Eye (tissue), 1 donor: ENCODE data around the gene BLOC1S6.
"Not testable (repeated sequence)": the region's sequence is repeated elsewhere in the genome, so short reads cannot be mapped to it uniquely, and the experiment has no call there.

Experiments used
- DNase-seq: peaks from one replicate; pipeline ENCODE4 v3.0.0-alpha.2; 2015

BLOC1S6 gene

DNA sequence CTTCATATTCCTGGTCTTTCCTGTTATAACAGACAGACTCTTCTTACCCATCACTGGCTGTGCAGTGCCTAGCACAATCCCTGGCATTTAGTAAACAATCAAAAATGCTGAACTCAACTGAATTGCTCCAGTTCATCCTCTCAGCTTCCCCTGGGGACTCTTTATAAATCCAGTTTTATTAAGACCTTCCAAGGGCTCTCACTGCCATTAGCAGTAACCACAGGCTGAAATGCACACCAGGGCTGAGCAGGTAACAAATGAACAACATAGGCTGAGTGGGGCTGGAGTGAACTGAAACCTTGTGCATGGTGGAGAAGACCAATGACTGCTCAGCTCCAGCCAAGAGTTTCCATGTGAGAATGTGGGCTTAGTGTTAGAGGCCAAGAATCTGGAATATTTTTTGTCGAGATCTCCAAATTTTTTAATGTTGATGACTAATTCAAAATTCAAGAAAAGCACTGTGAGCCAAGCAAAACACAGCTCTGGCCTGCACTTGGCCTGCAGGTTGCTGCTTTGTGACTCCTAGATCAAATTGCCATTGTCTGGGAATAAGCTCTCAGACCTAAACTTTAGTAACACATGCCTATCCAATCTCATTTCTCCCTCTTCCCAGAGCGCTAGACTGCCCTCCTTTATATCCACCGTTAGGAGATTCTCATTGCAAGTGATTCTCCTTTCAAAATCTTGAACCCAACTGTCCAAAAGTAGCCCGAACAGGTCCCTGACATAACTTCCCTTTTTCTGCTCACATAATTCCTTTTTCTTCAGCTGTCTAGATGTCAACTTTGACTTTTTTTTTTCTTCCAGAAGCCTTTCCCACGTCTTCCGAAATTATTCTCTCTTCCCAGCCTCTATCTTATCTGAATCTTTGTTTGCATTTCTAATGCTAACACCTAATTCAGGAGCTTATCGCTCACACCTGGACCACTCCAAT is 55.1 kb downstream of the BLOC1S6 start:
- DNase-seq, result no peak

DNA sequence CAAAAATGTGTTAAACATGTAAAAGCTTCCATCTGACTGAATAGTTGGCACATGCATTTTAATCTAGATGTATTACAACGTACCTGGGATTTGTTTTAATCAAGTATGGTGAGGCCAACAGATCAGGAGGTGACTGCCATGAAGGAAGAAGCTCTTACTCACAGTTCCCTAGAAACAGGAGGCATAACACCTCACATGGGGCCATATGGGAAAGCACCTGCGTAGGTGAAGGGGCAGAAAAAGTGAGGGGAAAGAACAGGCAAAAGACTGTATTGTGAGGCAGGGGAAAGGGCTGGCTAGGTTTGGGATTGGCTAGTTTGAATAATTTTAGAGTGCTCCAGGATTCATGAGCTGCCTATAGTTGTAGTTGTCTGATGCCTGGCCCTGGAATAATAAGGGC is 57.3 kb downstream of the BLOC1S6 start:
- no peak for DNase-seq

DNA sequence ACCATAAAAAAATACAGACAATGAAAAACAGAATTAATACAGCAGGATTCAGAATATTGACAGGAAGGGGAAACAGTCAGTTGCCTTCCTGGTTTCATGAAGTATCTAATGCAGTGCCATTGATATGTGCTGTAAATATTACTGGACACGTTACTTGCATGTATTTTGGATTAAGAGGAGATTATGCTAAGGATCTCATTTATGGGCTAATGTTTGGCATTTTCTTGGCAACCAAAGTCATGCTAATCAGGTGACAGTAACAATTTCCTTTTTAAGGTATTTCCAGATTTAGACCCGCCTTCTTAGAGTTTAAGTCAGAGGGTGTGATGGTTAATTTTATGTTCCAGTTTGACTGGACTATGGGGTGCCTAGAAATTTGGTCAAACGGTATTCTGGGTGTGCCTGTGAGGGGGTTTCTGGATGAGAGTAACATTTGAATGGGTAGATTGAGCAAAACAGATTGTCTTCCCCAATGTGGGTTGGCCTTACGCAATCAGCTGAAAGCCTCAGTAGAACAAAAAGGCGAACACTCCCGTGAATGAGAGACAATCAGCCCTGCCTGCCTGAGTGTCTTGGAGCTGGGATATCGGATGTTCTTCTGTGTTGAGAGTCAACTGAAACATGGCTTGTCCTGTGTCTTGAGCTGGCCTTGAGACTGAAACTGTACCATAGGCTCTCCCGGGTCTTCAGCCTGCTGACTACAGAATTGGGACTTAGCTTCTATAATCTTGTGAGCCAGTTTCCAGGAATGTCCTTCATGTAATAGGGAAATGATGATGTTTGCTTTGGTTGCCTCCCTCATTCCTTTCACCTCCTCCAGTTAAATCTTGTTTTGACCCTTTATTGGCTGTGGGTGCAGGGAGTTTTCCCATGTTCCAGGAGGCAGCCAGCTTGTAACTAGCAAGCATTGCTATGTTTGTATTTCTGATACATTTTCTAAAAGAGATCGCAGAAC is 58.1 kb downstream of the BLOC1S6 start:
- DNase-seq, result no peak

DNA sequence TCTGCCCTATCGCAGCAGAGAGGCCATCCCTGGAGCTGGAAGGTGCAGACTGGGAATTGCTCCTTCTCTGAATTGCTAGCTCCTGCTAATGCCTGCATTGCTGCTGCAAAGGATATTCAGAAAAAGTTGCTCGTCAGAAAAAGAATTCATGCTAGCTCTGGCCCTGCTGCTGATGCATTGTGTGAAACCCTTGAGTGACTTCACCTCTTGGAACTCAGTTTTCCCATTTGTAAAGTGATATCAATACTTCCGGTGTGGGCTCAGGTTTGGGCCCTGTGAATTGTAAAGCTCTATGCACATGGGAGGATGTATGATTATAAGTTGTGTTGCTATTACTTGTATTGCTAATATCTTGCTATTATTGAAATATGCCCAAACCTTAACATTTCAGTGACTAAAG is 59.0 kb downstream of the BLOC1S6 start:
- DNase-seq, result no peak

DNA sequence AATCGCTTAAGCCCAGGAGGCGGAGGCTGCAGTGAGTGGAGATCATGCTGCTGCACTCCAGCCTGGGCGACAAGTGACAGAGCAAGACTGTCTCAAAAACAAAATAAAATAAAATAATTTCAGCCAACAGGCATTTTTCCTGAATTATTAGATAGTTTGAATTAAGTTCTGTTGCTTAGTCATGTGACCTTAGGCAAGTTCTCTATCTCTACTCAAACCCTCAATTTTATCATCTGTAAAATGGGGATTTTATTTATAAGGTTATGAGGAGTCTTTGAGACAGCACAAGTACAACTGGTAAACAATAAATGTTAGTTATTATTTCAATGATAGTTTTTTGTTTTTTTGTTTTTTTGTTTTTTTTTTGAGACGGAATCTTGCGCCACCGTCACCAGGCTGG is 60.6 kb downstream of the BLOC1S6 start:
- DNase-seq, result no peak

DNA sequence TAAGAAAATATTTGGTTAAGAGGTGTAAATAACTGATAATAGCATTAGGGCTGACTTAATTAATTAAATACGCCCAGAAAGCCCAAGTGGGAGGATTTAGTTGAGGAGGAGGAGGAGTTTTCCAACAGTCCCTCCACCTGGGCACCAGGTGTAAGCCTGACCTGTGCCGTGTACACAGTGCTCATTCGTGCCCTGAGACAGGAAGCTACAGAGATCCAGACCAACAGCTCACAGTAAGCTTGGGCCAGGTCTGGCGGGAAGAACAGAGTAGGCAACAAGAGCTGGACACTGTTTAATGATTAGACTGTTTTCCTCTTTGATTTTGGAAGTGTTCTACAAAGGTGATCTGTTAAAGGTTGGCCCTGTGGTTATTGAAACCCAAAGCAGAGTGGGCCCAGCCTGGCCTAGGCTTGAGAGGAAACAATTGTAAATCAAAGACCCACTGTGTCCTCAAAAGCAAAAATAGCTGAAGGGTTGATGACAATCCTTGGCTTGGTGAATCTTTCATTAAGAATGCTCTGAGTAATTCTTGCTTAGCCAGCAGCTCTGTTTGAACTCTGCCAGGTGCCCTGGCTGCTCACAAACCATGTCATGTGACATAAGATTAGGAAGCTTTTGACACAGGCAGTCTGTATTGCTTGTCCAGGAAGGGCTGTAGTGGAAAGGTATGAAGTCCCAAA is 61.5 kb downstream of the BLOC1S6 start:
- DNase-seq, result no peak

DNA sequence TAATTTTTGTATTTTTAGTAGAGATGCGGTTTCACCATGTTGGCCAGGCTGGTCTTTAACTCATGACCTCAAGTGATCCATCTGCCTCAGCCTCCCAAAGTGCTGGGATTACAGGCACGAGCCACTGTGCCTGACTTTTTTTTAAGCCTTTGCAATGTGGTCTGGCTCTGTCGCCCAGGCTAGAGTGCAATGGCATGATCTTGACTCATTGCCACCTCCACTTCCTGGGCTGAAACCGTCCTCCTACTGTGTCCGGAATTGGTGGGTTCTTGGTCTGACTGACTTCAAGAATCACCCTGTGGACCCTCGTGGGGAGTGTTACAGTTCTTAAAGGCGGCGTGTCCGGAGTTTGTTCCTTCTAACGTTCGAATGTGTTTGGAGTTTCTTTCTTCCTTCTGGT is 62.8 kb downstream of the BLOC1S6 start:
- DNase-seq, result not testable (repeated sequence)

DNA sequence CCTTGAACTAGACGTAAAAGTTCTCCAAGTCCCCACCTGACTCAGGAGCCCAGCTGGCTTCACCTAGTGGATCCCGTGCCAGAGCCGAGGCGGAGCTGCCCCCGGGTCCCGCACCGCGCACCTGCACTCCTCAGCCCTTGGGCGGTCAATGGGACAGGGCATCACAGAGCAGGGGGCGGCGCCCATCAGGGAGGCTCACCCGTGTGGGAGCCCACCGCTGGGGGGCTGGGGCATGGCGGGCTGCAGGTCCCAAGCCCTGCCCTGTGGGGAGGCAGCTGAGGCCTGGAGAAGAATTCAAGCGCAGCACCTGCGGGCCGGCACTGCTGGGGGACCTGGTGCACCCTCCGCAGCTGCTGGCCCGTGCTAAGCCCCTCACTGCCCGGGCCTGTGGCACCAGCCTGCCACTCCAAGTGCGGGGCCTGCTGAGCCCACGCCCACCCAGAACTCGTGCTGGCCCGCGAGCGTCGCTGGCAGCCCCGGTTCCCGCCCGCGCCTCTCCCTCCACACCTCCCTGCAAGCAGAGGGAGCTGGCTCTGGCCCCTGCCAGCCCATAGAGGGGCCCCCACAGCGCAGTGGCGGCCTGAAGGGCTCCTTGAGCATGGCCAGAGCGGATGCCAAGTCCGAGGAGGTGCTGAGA is 63.8 kb downstream of the BLOC1S6 start:
- DNase-seq, result no peak

DNA sequence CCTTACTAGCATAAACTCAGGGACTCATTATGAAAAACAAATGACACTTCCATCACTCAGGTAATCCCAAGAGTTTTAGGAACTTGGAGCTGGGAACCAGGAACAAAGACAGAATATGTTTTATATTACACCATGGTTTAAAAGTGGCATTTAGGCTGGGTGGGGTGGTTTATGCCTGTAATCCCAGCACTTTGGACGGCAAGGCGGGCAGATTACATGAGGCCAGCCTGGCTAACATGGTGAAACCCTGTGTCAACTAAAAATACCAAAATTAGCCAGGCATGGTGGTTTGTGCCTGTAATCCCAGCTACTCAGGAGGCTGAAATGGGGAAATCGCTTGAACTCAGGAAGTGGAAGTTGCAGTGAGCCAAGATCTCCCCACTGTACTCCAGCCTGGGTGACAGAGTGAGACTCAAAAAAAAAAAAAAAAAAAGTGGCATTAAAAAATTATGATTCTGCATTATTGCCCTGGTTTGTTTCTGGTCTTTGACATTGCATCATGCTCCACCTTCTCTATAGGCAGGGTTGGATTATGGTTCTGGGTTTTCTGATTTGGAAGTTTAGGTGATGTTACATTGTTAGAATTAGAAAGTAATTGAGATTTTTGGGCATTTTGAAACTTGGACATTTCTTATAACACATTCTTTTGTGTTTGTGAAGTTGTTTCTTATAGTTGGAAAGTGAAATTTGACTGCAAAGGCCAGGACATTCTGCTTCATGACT is 66.7 kb downstream of the BLOC1S6 start:
- DNase-seq, result no peak

DNA sequence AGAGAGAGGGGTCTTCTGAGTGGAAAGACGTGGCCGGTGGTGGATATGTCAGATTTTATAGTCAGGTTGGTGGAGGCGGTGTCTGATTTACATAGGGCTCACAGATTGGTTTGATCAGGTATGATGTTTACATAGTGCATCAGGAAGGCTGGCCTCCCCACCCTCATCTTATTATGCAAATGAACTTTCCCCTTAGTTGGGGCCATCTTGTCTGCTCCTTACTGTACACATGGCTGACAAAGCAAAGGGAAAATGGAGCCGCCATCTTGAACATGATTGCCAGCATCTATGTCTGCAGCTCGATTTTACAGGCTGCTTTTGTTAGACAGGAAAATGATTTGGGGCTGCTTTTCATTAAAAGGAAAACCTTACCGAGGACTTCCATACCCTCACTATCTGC is 67.6 kb downstream of the BLOC1S6 start:
- no peak for DNase-seq

DNA sequence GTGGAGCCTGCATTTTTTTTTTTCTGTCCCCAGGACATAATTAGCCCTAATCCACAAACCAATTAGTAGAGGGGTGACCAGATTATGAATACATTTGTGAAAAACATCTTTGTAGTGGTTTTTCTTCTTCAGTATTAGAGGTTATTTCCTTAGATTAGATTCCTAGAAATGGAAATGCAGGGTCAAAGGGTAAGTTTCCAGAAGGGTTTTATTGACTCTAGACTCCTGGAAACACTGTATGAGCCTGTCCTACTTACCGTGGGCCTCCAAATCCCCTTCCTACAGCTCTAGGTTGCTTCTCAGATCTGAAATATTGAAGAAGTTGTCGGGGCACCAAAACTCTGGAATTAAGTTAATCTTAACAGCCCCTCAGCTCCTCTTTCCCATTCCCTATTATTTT is 70.1 kb downstream of the BLOC1S6 start:
- DNase-seq, result no peak

DNA sequence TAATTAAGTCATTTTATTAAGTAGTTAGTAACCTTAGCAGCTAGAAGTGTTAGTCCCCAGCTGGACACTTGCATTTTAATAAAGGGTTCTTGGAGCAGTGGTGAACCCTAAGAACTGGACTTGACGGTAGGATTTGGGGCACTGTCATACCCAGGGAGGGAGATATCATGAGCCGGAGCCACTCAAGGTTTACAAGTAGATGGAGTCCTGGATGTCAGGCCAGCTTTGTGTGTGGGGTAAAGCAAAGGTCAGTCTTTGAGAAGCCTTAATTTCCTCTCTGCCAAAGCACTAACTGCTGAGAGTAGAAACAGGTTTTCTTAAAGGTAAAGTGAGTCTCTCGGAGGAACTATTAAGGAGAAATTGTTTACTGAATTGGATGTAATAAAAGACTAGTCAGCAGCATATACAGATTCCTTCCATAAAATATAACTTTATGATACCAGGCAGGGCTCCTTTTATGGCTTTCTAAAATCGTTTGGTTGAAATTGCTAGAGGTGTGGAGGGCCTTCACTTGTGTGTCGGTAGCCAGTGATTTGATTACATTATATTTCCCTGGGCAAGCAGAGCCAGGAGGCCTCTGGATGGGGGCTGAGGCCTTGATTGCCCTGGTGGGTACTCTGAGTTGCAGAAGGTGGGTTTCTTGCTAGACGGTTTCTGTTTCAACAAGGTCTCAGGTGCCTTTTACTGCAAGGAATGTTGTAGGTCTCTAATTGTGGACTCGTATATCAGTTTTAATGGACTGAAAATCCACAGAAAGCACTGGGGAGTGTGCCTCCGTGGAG is 70.8 kb downstream of the BLOC1S6 start:
- no peak for DNase-seq
